Lower leg skin (tissue), 3 donors: ENCODE measurements around the gene FAM118B.

Source experiments
- POLR2A ChIP-seq, 2 donors: fragments of 450-650 bp; IDR thresholded peaks; one replicate each; pipeline ENCODE4 v1.6.1; 2016 to 2017; ENCODE audit warnings: antibody characterized with exemption in 2 of 2, mild to moderate bottlenecking in 1 of 2, moderate library complexity in 1 of 2
- TF ChIP-seq, protein P1 (sequence below), 3 donors: fragments of 450-650 bp; IDR thresholded peaks; one replicate each; pipeline ENCODE4 v1.5.1; 2016; ENCODE audit warnings: antibody characterized with exemption in 3 of 3, mild to moderate bottlenecking in 3 of 3, moderate library complexity in 2 of 3

DNA sequence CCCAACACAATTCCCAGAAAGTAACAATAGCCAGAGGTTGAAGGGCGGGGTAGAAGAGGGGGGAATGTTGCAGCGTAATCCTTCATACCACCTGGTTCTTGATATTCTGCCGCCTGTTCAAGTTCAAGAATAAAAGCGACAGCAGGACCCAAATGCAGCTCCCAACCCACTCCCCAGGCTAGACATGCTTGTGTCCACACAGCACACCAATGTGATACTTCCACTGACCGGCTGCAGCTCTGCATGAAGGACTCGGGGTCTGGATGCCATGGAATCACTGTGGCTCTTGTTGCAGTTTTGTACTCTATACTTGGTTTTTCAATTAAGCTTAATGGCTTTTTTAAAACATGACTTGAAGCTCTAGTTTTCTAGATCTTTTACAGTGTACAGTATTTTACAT, 50.6 kb downstream of the FAM118B start:
- TF ChIP-seq POLR2A (IDR thresholded peaks at IDR 0.05): no peak
- TF ChIP-seq, protein P1, sequence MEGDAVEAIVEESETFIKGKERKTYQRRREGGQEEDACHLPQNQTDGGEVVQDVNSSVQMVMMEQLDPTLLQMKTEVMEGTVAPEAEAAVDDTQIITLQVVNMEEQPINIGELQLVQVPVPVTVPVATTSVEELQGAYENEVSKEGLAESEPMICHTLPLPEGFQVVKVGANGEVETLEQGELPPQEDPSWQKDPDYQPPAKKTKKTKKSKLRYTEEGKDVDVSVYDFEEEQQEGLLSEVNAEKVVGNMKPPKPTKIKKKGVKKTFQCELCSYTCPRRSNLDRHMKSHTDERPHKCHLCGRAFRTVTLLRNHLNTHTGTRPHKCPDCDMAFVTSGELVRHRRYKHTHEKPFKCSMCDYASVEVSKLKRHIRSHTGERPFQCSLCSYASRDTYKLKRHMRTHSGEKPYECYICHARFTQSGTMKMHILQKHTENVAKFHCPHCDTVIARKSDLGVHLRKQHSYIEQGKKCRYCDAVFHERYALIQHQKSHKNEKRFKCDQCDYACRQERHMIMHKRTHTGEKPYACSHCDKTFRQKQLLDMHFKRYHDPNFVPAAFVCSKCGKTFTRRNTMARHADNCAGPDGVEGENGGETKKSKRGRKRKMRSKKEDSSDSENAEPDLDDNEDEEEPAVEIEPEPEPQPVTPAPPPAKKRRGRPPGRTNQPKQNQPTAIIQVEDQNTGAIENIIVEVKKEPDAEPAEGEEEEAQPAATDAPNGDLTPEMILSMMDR (IDR thresholded peaks at IDR 0.05): no peak
